ENCODE data around the gene PNMA8C.

The PNMA8C gene

GRCh38 chr19:46428239-46429135 is at the start of gene PNMA8C:
PNMA8C (minus strand) TSS chr19:46428936; CDS start chr19:46428359, 577 bp downstream.
- DNase-seq = peak; percentile 64 to 74

- DNase-seq = no peak
These were observed 47.2 kb upstream of the PNMA8C start for GRCh38 chr19:46475986-46476385.

GRCh38 chr19:46474211-46474610 is 45.5 kb upstream of the PNMA8C start:
- no peak for DNase-seq

GRCh38 chr19:46472592-46472991 is 43.9 kb upstream of the PNMA8C start:
- DNase-seq = no peak

- DNase-seq = no peak
These were observed 43.2 kb upstream of the PNMA8C start for GRCh38 chr19:46471811-46472543.

GRCh38 chr19:46471116-46471733 is 42.5 kb upstream of the PNMA8C start, which contains the start of gene PNMA8A:
PNMA8A (minus strand) TSS chr19:46471563; CDS start chr19:46471035, 528 bp downstream.
- no peak for DNase-seq

- no peak for DNase-seq
These were observed 41.6 kb upstream of the PNMA8C start for GRCh38 chr19:46470376-46470775.

- DNase-seq = no peak
These were observed 40.9 kb upstream of the PNMA8C start for GRCh38 chr19:46469541-46470185.

GRCh38 chr19:46466536-46467196 is 37.9 kb upstream of the PNMA8C start:
- DNase-seq = no peak

- no peak for DNase-seq
These were observed 34.8 kb upstream of the PNMA8C start for GRCh38 chr19:46463516-46463915.

GRCh38 chr19:46461537-46461936 is 32.8 kb upstream of the PNMA8C start:
- DNase-seq = no peak

GRCh38 chr19:46460981-46461380 is 32.2 kb upstream of the PNMA8C start:
- no peak for DNase-seq

- no peak for DNase-seq
These were observed 31.3 kb upstream of the PNMA8C start for GRCh38 chr19:46460055-46460454.

GRCh38 chr19:46456930-46457329 is 28.2 kb upstream of the PNMA8C start:
- DNase-seq = no peak

GRCh38 chr19:46454244-46454643 is 25.5 kb upstream of the PNMA8C start:
- no peak for DNase-seq

- DNase-seq = no peak
These were observed 24.9 kb upstream of the PNMA8C start for GRCh38 chr19:46453661-46454060.

GRCh38 chr19:46452186-46452585 is 23.4 kb upstream of the PNMA8C start:
- no peak for DNase-seq

GRCh38 chr19:46451352-46451751 is 22.6 kb upstream of the PNMA8C start:
- no peak for DNase-seq

- DNase-seq = no peak
These were observed 22.0 kb upstream of the PNMA8C start for GRCh38 chr19:46450737-46451136.

GRCh38 chr19:46449228-46449627 is 20.5 kb upstream of the PNMA8C start:
- no peak for DNase-seq

GRCh38 chr19:46448601-46449000 is 19.9 kb upstream of the PNMA8C start:
- no peak for DNase-seq

- no peak for DNase-seq
These were observed 19.1 kb upstream of the PNMA8C start for GRCh38 chr19:46447824-46448223.
